Pancreas (tissue), 10 donors: ENCODE results near the gene KCNK6. TPM values are rescaled to one million over a fixed set of nuclear protein-coding genes. Genes with fewer than 3 reads are reported as not detected.

Experiments used
- ATAC-seq, 4 donors: fragments of 200-7000 bp; cut with Tn5 transposase; one replicate each; pipeline versions ENCODE4 v1.8.0 to v1.9.1; 2020; ENCODE audit warnings: mild to moderate bottlenecking in 4 of 4, moderate library complexity in 4 of 4
- DNase-seq, 6 donors: peaks; one replicate each; pipeline ENCODE4 v3.0.0-alpha.2; 2020
- FAIRE-seq: peaks from 2 replicates; lab custom pipeline; 2012; peaks lifted over from hg19 to GRCh38; lab: Jason Lieb, UNC
- H3K27ac ChIP-seq, 4 donors: fragments of 200-600 bp; sonication (generic); 1 replicate in 3 of 4; 2 replicates in 1 of 4; pipeline versions ENCODE4 v1.5.0 to v1.8.0; 2020
- H3K27me3 ChIP-seq, 4 donors: fragments of 200-600 bp; one replicate each; pipeline ENCODE4 v1.8.0; 2021
- H3K36me3 ChIP-seq, 3 donors: fragments of 200-600 bp; sonication (generic) in 1 of 3; one replicate each; pipeline versions ENCODE4 v1.5.0 to v1.8.0; 2020 to 2021
- H3K4me1 ChIP-seq, 3 donors: fragments of 200-600 bp; one replicate each; pipeline ENCODE4 v1.8.0; 2021
- H3K4me3 ChIP-seq, 4 donors: fragments of 200-600 bp; sonication (generic) in 2 of 4; one replicate each; pipeline versions ENCODE4 v1.5.0 to v1.8.0; 2020 to 2021
- H3K9me3 ChIP-seq, 4 donors: fragments of 200-600 bp; one replicate each; pipeline ENCODE4 v1.8.0; 2021
- WGBS, 2 donors: extraction: QIAGEN DNeasy Blood & Tissue Kit; methylation state at CpG; one replicate each; pipeline ENCODE4 v1.1.7; 2013; 5-methylcytosine and 5-hydroxymethylcytosine counted together
- intact Hi-C, 3 donors: fragments of 100-400 bp; cut with DNase I; formaldehyde crosslinking; loops; one replicate each; pipeline versions ENCODE4 v1.11.1 to v1.14.2; 2022
- polyA plus RNA-seq, 2 donors: library from polyadenylated mRNA; stranded (reverse); fragments of 200-250 nt; gene quantifications; one replicate each; pipeline ENCODE4 v1.2.3, GENCODE V29; 2013
- total RNA-seq, 6 donors: library from RNA; stranded (reverse); fragmentation: NEBNext Ultra II Directional in 4 of 6; extraction: Animal tissue kit (Norgen Biotek cat#: 25700) in 4 of 6; gene quantifications; one replicate each; pipeline versions ENCODE4 v1.2.1 to v1.2.4, GENCODE V29; 2021 to 2023
- TF ChIP-seq, protein P1 (sequence below), 4 donors: fragments of 200-600 bp; sonication (generic) in 3 of 4; IDR thresholded peaks; one replicate each; pipeline versions ENCODE4 v1.5.0 to v1.8.0; 2021; ENCODE audit warnings: antibody characterized with exemption in 4 of 4
- donor health status: healthy with polysubstance abuse.
- donor health status: DM: no; HTN: no; CAD: no; lungs with moderate emphysema.
- donor health status: DM: no; HTN: no; CAD: no.
- donor health status: control.
- donor health status: control.
- donor health status: Bipolar disorder and iron deficiency.
- donor health status: DM: yes; HTN: yes; CAD: no.
- donor health status: DM: no; HTN: no; CAD: no.
- donor health status: DM: no; HTN: no; CAD: no.
- donor health status: DM: yes; HTN: yes; CAD: no.

KCNK6 gene
- total and polyA plus RNA-seq, 8 donors, result 3.9 to 9.5 (median 6.5) TPM

DNA sequence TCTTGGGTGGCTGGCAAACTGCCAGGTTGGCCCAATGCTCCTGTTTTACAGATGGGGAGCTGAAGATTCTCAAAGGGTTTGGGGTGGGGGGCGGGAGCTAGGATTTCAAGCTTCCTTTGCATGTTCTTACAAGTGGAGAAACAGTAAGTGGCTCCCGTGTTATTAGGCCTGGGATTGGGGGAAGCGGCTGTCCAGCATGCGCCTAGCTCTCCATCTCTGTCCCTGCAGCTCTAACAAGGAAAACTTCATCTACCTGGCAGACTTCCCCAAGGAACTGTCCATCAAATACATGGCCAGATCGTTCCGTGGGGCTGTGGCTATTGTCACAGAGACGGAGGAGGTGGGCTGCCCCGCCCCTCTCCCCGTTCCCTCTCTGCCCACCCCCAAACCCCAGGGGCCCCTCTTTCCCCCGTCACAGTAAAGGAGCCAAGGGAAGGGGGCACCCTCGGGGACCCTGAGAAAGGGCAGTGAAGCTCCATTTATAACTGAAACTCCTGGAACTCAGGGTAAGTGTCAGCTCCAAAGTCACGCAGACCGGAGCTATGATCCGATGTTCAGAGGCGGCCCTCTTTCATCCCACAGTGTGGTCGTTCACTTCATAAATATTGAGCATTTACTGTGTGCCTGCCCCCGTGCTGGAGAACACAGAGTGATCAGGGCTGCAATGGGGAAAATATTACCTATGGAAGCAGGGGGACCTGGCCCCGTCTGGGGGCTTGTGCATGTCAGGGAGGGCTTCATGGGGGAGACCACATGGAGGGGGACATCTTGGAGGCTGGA, 39.8 kb downstream of the KCNK6 start:
- FAIRE-seq (no peak), ATAC-seq (no peak), DNase-seq (peak in 1 of 6 donors; percentile 20)
- TF ChIP-seq, protein P1, sequence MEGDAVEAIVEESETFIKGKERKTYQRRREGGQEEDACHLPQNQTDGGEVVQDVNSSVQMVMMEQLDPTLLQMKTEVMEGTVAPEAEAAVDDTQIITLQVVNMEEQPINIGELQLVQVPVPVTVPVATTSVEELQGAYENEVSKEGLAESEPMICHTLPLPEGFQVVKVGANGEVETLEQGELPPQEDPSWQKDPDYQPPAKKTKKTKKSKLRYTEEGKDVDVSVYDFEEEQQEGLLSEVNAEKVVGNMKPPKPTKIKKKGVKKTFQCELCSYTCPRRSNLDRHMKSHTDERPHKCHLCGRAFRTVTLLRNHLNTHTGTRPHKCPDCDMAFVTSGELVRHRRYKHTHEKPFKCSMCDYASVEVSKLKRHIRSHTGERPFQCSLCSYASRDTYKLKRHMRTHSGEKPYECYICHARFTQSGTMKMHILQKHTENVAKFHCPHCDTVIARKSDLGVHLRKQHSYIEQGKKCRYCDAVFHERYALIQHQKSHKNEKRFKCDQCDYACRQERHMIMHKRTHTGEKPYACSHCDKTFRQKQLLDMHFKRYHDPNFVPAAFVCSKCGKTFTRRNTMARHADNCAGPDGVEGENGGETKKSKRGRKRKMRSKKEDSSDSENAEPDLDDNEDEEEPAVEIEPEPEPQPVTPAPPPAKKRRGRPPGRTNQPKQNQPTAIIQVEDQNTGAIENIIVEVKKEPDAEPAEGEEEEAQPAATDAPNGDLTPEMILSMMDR (IDR thresholded peaks at IDR 0.05), result no peak
- no peak overlapping the region for H3K4me3 ChIP-seq
- 35 to 45% methylated on average over 15 to 18 of the region's 18 CpGs for WGBS, 2 donors
- H3K36me3 ChIP-seq, result no peaks in the 10 kb centered on the region
- intact Hi-C loops, result no loop called here
- peaks cover 0 to 2% (median 0%) of the 10 kb centered on the region in 3 donors for H3K4me1 ChIP-seq
- no peak overlapping the region for H3K27ac ChIP-seq
- H3K9me3 ChIP-seq, result no peaks in the 10 kb centered on the region
- peaks cover 0 to 12% (median 0%) of the 10 kb centered on the region in 4 donors for H3K27me3 ChIP-seq

GRCh38 chr19:38360351-38360750, 40.7 kb downstream of the KCNK6 start:
- Histone ChIP-seq H3K9me3 (no peaks in the 10 kb centered on the region), H3K4me3 (no peak overlapping the region), H3K4me1 (peaks cover 0 to 2% (median 0%) of the 10 kb centered on the region in 3 donors), H3K27me3 (peaks cover 0 to 12% (median 0%) of the 10 kb centered on the region in 4 donors), H3K27ac (no peak overlapping the region), H3K36me3 (no peaks in the 10 kb centered on the region)
- TF ChIP-seq, protein P1 (IDR thresholded peaks at IDR 0.05), result no peak
- DNase-seq (no peak), FAIRE-seq (no peak), ATAC-seq (no peak)
- intact Hi-C loops, result no loop called here
- WGBS, 2 donors, result 65 to 69% methylated on average over 9 of the region's 9 CpGs

DNA sequence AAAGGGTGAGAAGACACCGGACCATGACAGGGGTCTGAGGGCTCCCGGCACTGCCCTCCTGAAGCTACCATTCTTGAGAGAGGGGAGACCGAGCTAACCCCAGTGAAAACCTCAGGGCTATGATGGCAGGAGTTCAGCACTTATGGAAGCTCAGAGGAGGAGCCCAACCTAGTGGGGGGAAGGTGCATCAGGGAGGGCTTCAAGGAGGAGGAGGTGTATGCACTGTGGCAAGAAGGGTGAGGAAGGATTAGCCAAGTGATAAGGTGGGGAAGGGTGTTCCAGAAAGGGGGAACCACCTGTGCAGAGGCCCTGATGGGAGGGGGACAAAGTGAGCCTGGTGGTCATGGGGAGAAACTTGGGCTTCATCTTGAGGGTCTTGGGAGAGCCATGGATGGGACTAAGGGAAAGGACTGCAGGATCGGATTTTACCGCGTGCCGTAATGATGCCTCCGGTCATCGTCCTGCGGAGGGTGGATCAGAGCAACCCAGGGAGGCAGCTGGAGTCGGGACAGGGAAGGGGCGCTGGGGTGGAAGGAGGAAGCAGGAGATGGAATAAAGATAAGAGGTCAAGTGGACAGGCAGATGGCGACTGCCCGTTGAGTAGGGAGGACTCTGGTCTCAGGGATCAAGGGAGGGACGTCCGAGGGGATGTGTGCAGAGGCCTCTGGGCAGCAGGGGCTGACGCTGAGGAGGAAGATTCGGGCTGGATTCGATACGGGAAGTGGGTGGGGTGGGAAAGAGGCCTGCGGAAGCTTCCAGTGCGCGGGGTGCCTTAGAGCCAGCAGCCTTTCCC, 41.4 kb downstream of the KCNK6 start:
- H3K9me3 ChIP-seq, result no peaks in the 10 kb centered on the region
- intact Hi-C loops, result no loop called here
- H3K36me3 ChIP-seq, result no peaks in the 10 kb centered on the region
- H3K27ac ChIP-seq, result no peak overlapping the region
- no peak for FAIRE-seq
- peak in 3 of 4 donors; percentile 2 to 7 (median 4) for ATAC-seq
- peaks cover 0 to 12% (median 0%) of the 10 kb centered on the region in 4 donors for H3K27me3 ChIP-seq
- WGBS, 2 donors, result 19 to 24% methylated on average over 19 to 23 of the region's 23 CpGs
- DNase-seq, result no peak
- H3K4me3 ChIP-seq, result peak overlapping the region; percentile 34 to 76 (median 52)
- TF ChIP-seq, protein P1 (IDR thresholded peaks at IDR 0.05), result no peak
- H3K4me1 ChIP-seq, result peaks cover 0 to 2% (median 0%) of the 10 kb centered on the region in 3 donors

GRCh38 chr19:38361633-38362075, 42.0 kb downstream of the KCNK6 start:
- Histone ChIP-seq H3K9me3 (no peaks in the 10 kb centered on the region), H3K4me1 (peaks cover 0 to 2% (median 0%) of the 10 kb centered on the region in 3 donors), H3K4me3 (peak overlapping the region; percentile 34 to 76 (median 52)), H3K27ac (no peak overlapping the region), H3K36me3 (no peaks in the 10 kb centered on the region), H3K27me3 (peaks cover 0 to 12% (median 0%) of the 10 kb centered on the region in 4 donors)
- peak; percentile 86 to 95 (median 92) for ATAC-seq
- WGBS, 2 donors, result 0% methylated on average over 33 to 37 of the region's 37 CpGs
- DNase-seq, result peak; percentile 63 to 91 (median 80)
- TF ChIP-seq, protein P1 (IDR thresholded peaks at IDR 0.05), result no peak
- FAIRE-seq, result no peak
- intact Hi-C loops, result no loop called here
